Vagina (tissue), 2 donors: Measurements from ENCODE around the gene SDF2L1.

Source experiments
- CTCF ChIP-seq, 3 experiments: fragments of 450-650 bp in 2 of 3; fragments of 200-600 bp in 1 of 3; sonication (generic) in 1 of 3; IDR thresholded peaks; one replicate each; pipeline ENCODE4 v1.5.1; 2017 to 2019; ENCODE audit warnings: antibody characterized with exemption in 3 of 3, mild to moderate bottlenecking in 2 of 3, moderate library complexity in 2 of 3
- POLR2A ChIP-seq, 2 donors: fragments of 450-650 bp; IDR thresholded peaks; one replicate each; pipeline ENCODE4 v1.6.1; 2017; ENCODE audit warnings: antibody characterized with exemption in 2 of 2, mild to moderate bottlenecking in 2 of 2, moderate library complexity in 2 of 2
- POLR2AphosphoS5 ChIP-seq, 2 donors: sonication (generic); formaldehyde crosslinking; IDR thresholded peaks; one replicate each; pipeline ENCODE4 v1.9.0; 2017; ENCODE audit warnings: antibody characterized with exemption in 2 of 2, mild to moderate bottlenecking in 2 of 2, low read depth in 1 of 2; ENCODE audit not compliant: insufficient read depth in 1 of 2

- TF ChIP-seq POLR2A (IDR thresholded peaks at IDR 0.05) (no peak), CTCF (IDR thresholded peaks at IDR 0.05) (no peak), POLR2AphosphoS5 (IDR thresholded peaks at IDR 0.05; ENCODE audit: insufficient read depth in 1 of 2, low read depth in 1 of 2) (no peak)
Measured at GRCh38 chr22:21693333-21693998, 51.4 kb downstream of the SDF2L1 start.
